Anterior cingulate cortex (tissue), 58 donors: ENCODE results near the gene NEURL4.

ENCODE experiments used
- DNase-seq, 58 donors: peaks; one replicate each; lab custom pipeline; 2025; lab: John Stamatoyannopoulos, UW

The NEURL4 gene

DNA sequence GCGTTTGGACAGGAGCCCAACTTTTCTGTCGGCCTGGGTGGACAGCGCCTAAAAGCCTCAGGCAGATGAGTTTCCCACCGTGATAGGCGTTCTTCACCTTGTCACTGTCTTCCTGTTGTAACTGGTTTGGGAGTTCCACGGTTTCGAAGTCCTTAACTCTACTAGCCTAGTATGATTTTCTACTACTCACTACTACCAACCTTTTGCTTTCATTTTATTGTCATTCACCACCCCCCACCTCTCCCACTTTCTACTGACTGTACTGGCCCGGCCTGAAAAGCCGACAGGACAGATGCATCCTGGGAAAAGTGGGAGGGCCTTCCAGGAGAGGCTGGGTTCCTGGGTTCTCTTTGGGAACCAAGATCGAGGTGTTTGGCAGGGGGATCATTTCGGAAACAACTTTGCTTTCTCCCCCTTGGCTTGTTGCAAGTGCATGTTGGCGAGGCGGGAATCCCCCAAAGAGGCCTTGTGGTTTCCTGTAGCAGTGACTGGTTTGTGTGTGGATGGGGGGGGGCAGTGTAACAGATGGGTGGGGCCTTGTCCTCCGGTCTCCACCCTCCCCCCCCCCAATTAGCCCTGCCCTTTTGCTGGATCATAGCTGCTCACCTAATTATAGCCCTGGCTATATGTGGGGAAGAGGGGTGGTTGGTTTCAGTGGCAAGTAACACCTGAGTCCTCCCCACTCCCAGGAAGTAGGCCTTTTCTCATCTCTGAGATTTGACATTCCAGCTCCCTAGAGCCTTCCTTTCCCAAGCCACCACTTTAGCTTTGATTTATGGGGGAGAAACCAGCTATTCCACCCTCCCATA is 20.3 kb downstream of the NEURL4 start:
- DNase-seq, result peak in 43 of 58 donors; percentile 5 to 62 (median 28)

DNA sequence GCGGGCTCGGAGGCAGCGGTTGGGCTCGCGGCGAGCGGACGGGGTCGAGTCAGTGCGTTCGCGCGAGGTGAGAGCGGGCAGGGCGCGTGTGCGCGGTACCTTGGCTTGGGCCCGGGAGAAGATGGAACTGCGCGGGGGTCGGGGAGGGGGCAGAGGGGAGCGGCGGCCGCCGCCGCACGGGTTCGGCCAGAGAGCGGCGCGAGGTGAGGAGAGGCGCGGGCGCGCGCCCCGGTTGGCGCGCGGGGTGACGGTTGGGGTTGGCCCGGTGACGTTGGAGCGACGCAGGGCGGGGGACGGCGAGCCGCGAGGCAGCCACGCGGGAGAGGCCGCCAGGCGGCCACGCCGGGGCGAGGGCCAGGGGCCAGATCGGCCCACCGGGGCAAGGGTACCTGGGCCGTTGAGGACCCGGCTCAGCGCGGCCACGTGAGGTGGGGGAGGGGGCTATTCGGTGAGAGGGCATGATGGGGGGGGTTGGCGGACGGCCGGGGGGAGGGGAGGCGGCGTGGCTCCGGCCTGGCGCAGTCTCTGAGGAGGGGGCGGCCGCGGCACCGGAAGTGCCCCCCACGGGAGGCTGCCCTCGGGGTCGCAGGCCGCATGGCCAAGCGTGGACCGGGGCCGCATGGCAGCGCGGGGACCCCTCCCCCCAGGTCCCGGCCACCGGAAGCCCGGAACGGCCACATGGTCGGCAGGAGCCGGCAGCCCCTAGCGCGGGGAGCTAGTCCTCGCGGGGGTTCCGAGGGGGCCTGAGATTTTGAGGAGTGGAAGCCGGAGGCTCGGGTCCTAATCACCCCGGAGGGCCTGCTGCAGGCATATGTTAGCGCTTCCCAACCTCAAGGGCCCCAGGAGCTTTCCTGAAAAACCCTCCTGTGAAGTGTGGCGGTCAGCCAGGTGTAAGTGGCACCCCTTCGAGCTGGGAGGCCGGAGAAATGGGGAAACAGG is 21.2 kb downstream of the NEURL4 start:
- DNase-seq, result peak in 22 of 58 donors; percentile 32 to 69 (median 52)

DNA sequence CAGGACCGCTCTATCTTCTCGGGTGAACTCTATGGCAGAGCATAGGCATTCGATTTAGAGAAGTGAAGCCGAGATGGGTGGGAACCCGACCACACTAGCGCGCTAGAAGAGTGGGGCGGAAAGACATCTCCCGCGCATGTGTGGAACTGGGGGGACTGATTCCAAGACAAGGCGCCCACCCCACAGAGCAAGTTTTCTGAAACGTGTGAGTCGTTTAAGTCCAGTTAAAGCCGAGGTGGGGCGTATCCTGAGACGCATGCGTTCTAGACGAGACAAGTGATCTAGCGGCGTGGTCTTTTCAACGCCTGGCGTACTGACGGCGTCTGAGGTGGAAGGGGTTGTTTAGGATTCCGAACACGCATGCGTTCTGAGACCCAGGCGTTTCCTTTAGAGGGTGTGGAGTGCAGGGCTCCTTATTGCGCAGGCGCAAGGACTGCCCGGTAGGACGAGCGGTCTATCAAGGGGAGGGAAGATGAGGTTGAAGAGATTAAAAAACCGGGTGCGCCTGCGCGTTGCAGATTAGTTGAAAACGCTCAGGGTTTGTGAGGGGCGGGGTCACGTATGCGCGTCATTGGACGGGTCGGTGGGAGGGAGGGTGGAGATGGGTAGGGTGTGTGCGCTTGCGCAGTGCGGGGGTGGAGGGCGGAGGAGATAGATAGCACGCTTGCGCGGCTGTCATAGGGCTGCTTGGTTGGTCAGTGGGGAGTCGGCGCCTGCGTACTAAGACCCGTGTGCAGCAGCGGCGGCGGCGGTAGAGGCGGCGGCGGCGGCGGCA is 22.0 kb downstream of the NEURL4 start, which contains the start of gene EIF5A:
Gene EIF5A (plus strand): TSS at position 718 of the 775 bp plus-strand sequence. CDS start 2,008 bp downstream, outside the sequence.
- peak; percentile 93 to 100 (median 99) for DNase-seq

DNA sequence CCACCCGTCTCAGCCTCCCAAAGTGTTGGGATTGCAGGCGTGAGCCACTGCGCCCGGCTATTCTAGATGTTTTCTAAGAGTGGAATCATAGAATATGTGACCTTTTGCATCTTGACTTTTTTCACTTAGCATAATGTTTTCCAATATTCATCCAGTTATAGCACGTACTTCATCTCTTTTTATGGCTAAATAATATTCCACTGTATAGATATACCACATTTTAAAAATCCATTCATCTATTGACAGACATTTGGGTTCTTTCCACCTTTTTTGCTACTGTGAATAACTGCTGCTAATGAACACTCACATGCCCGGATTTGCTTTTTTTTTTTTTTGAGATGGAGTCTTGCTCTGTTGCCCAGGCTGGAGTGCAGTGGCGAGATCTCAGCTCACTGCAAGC is 25.0 kb downstream of the NEURL4 start:
- no peak for DNase-seq

DNA sequence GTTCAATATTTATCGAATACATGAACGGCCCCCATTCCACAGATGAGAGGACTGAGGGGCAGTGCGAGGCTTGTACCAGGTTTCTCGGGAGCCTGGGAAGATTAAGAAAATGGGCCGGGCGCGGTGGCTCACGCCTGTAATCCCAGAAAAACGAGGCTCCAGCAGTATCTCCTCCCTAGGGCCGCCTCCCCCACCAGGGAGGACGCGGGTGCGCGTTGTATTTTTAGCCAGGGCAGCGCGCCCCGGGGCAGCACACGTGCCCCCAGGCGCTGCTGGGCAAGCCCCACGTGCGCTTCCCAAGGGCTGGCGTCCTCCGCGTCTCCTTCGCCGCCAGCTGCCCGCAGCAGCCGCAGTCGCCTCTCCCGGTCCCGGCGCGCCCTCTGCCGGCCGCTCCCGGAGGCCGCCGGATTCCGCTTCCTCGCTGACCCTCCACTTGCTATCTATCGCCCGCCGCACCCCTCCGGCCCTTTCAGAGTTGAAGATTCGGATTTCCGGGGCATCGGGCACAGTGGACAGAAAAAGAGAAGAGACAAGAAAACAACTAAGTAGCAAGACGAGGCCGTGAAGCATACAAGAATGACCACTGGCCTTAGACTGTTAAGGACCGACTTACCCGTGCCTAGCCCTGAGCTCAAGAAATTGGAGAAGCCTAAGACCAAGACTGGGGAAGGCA is 32.8 kb downstream of the NEURL4 start:
- DNase-seq, result peak in 54 of 58 donors; percentile 28 to 81 (median 57)

DNA sequence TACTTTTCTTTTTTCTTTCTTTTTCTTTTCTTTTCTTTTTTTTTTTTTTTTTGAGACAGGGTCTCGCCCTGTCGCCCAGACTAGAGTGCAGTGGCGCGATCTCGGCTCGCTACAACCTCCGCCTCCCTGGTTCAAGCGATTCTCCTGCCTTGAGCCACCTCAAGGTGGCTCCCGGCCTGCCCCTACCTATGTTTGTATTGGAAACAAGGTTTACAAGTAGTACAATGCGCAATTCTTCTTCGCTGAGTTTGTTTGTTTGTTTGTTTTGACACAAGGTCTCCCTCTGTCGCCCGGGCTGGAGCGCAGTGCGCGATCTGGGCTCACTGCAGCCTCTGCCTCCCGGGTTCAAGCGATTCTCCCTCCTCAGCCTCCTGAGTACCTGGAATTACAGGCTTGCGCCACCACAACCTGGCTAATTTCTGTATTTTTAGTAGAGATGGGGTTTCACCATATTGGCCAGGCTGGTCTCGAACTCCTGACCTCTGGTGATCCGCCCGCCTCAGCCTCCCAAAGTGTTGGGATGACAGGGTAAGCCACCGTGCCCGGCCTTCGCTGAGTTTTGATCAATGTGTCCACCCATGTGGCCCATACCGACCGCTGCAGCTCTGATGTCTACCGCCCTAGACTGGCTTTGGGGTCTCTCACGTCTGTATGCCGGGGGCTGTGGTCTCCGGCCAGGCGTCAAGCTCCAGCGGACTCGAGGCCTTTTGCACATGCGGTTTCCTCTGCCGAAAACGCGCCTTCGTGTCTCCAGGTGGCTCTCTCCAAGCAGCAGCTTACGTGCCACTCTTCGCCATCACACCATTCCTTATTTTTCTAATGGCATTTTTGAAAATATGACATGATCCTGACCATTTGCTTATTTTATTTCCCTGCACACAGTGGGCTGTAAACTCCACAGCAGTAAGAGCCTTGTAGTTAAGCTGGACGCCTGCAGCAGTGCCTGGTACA is 33.6 kb downstream of the NEURL4 start:
- no peak for DNase-seq

DNA sequence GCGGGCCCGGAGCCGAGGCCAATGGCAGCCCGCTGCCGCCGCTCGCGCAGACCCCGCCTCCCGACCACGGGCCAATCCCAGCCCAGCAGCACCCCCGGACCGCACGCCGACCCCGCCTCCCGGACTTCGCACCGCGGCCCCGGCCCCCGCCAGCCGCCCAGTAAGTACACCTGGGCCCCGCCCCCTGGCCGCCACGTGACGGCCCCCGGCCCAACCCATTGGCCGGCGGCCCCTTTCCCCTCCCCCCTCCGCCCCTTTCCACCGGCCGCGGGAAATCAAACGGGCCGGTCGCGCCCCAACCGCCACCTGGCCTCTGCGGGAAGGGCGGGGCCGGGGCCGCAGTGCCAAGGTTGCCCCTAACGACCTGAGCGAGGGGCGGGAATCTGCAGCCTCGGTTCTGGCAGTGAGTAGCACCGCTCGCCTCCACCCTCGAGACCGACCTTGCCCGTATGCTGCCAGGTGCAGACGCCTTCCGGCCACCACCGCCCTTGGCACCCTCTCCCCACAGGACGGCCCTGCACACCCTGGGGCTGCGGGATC is 34.5 kb downstream of the NEURL4 start, which contains the start of gene YBX2:
Gene YBX2 (minus strand): TSS at position 26 of the 540 bp plus-strand sequence. CDS start 139 bp downstream, outside the sequence.
- DNase-seq, result peak in 13 of 58 donors; percentile 5 to 61 (median 18)

DNA sequence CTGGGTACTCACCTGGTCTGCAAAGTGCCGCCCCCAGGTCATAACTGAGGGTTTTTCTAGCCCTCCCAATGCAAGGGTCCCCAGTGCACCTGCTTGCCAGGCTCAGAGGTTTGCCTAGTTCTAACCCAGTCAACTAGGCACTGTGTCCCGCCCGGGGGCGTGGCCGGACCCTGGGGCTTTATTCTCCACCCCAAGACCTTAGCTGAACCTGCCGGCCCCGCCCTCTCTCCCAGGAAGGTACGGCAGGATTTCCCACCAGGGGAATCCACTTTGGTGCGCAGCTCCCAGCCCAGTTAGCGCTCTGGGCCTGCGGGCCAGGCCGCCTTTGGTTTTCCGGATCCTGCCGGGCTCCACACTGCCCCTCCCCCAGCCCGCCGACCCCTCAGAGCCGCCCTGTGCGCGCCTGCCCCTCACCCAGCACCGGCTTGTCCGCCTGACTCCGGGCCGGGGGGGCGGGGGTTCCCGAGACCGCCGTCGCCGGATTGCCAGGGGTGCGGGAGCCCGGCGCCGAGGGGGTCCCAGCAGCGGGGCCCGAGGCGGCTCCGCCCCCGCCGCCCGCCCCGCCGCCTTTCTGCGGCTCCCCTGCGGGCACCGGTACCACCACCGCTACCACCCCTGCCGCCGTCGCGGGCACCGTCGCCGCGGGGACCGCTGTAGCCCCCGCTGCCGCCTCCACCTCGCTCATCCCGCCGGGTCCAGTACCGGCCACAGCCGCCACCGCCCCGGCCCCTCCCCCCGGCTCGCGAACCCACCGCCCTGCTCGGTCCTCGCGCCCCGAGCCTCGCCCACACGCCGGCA is 35.1 kb downstream of the NEURL4 start:
- DNase-seq, result peak in 1 of 58 donors; percentile 59

DNA sequence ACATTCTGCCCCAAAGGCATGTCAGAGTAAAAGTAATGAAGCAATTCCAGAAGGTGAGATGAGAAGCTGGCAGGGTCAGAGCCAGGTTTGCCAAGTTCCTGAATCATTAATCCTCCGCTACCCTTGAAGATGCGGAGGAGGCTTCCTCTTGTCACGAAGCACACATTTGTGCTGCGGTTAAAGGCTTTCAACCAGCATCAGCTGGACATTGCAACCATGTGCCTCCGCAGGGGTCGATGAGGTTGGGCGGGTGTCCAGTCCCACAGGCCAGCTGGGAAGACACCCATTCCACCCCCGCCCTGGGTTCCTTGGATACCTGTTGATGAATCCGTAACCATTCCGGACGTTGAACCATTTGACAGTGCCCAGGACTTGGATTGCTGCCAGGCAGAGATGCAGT is 36.0 kb downstream of the NEURL4 start:
- no peak for DNase-seq

DNA sequence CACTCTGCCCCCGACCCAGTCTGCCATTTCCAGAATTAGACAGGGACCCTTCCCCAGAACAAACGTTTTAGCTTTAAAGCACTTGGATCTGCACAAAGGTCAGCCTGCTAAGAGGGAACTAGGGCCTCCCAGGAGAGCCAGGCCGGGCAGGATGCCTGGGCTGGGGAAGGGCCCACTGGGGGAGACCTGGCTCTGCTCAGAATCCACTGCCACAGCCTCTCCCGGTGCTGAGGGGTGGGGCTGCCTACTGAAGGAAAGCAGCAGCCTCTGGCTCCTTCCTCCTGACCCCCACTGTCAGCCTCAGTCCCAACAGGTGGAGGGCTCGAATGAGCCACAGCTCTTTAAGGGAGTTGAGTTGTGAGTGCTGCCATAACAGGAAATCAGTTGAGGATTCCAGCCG is 36.4 kb downstream of the NEURL4 start:
- peak in 2 of 58 donors; percentile 3 to 15 for DNase-seq

DNA sequence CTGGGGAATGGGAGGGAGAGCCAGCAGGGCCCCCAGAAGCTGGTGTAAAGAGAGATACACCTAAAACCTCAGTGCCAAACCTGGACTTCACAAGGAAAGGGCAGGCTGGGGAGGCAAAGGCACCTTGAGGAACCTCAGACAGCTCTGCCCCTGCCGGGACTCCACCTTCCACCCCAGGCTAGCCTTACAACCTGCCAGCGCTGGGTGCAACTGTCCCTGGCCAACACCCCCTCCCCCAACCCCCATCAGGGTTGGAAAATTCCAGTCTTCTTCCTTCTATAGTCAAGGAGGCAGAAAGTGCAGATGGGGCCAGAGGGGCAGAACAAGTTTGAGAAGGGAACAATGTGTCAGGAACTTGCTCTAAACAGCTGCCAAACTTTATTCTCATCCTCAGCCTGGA is 36.9 kb downstream of the NEURL4 start:
- no peak for DNase-seq

DNA sequence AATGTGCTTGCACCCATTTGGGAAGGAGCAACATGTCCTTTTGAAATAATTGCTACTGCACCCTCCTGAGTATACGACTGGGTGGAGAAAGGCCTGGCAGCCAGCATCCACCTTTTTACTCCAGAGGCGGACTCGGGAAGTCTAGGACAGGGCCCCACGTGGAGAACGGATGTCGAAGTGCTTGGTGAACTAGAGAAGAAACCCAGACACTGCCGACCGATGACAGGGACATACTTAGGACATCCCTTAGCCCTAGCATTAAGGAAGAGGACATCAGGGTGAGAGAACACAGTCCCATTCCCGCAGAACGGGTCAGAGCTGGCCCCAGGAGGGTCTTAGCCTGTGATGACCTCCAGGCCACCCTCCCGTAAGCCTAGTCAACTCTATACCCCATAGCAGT is 38.5 kb downstream of the NEURL4 start:
- no peak for DNase-seq

DNA sequence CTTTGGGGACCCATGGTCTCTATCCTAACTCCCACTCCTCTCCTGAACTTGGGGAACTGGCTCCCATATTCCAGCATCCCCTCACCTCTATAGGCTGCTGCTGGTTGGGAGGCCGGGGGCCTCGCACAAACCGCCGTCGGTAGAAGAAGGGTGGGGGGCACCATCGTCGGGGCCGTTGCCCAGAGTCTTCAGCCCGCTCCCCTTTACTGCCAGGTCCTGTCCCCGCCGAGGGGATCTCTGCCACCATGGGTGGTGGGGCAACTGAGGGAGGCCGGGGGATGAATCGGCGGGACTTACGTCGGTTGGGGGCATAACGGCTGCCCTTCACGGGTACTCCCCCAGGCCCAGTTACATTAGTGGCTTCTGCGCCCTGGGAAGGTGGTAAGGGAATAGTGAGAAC is 39.0 kb downstream of the NEURL4 start:
- DNase-seq, result no peak

DNA sequence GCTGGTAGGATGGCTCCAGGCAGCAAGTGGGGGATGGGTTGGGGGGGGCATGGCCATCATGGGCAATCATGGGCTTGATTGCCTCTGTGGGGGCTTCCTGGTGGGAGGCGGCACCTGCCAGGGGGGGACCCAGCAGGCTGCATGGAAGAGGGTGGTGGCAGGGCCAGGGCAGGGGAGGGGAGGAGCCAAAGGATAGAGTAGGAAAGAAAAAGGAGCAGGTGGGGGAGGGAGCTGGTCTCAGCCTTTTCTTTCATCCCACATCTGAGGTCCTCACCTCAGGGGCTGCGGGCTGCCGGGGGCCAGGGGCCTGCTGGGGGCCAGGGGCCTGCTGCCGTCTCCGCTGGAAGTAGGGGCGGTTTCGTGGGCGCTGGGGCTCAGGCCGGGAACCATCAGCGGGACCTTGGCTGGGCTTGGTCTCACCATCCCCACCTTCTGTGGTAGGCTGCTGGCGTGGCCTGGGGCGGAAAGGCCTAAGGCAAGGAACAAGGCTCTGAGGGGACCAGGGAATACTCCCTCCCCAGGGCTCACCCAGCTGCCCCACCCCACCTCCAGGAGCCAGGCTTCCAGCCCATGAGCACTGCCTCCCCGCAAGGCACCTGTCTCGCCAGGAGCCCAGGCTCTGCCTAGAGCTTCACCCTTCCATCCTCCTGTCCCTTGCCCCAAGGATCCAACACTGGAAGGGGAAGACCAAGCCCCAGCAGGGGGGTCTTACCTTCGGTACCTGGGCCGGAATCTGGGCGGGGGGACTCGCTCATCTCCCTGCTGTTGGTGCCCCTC is 39.7 kb downstream of the NEURL4 start:
- no peak for DNase-seq

DNA sequence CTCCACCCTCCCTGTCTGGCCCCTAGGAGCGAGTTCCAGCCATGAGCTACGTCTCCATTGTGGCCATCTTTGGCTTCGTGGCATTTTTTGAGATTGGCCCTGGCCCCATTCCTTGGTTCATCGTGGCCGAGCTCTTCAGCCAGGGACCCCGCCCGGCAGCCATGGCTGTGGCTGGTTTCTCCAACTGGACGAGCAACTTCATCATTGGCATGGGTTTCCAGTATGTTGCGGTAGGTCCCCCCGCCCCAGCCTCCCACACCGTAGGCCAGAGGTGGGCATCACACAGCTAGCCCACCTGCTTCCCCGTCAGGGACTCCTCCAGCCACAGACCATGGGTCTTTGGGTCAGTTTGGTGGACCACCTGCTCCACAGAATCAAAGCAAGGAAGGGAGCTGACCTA is 43.5 kb downstream of the NEURL4 start:
- DNase-seq, result no peak

DNA sequence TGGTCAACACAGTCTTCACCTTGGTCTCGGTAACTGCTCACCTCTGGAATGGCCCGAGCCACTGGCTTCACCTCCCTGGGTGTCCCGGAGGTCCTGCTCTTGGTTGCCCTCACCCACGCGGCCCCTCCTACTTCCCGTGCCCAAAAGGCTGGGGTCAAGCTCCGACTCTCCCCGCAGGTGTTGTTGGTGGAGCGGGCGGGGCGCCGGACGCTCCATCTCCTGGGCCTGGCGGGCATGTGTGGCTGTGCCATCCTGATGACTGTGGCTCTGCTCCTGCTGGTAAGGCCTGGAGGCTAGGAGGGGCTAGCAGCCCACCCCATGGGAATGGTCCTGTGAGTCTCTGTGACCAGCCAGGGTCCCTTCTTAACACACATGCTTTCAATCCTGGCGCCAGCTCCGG is 44.2 kb downstream of the NEURL4 start:
- DNase-seq, result no peak
